GM19240 (cell line): ENCODE results near the gene SDK2.

Experiments used
- DNase-seq: peaks from one replicate; pipeline ENCODE4 v3.0.0; 2011; ENCODE audit warnings: low spot score; ENCODE audit not compliant: insufficient read length

The SDK2 gene

GRCh38 chr17:73591296-73592078 is 52.8 kb downstream of the SDK2 start:
- peak; percentile 49 for DNase-seq

DNA sequence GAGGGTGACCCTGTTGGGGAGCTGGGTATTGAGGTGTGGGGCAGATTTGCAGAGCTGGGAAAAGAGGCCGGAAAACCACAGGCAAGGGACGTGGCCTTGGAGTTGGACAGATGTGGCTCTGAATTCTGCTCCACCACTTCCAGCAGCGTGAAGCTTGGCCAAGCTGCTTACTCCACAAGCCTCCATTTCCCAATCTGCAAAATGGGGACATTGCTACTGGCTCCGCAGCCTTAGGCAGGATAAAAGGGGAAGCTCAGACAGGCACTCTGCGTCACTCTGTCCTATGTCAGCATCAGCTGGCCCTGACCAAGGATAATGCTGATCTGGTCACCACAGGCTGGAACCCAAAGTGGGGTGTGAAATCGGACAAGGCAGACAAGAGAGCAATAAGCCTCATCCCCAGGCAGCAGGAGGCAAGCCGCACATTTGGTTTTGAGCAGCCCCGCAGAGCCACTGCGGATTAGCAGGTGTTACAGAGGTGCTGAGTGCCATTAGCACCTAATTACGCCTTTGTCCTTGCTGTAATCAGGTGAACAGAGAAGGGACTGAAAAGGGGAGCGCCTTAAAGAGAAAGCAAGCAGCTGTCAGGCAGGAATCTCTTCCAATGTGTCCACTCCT is 54.8 kb downstream of the SDK2 start:
- DNase-seq = no peak

- no peak for DNase-seq
Observed at GRCh38 chr17:73588891-73589290, 55.4 kb downstream of the SDK2 start.

GRCh38 chr17:73588301-73588846 is 55.9 kb downstream of the SDK2 start:
- no peak for DNase-seq

DNA sequence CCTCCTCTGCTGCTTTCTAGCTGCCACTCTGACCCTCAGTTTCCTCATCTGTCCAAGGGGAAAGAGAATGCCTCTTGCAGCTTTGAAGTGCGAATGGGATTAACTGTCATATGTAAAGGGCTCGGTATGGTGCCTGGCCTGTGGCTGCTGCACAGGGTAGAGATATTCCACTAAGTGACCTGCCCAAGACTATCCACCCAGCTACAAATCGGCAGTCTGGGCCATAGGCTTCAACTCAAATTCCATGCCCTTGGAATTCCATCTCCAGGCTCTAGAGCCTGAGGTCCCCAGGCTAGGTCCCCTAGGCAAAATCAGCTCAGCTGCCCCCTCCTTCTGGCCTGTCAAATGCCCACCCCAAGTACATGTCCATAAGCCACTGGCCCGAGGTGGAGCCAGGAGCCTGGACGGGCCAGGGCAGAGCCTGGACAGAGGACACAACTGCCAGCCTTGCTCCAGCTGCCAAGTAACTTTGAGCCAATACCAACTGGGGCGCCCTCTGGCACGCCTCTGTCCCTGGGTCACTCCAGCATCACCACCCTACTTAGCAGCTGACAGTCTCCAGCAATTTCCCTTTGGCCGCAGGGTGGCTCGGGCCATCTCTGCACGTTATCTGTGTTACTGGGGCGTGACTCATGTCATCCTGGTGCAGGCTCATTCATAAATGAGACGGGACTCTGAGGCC is 57.2 kb downstream of the SDK2 start:
- DNase-seq = no peak

DNA sequence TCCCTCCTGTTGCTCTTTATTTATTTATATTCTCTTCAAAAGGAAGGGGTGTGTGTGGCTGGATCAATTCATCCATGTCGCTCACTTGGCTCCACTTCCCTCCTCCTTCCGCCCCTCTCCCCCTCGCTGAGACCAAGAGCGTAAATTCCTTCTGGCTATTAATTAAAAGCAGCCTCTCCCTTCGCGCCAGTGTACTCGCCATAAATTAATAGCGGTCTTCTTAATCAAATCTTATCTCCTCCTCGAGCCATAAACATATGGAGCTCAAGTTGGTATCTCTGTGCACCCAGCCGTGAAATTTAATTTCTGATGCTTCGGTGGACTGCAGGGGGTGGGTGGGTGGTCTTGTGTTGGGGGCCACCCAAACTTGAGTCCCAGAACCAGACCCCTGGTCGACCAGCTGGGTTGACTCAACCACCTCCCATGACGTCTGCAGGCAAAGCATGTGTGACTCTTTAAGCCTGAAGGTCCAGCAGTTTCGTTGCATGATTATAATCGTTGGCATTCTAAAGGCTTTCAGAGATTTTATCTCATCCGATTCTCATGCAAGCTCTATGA is 57.9 kb downstream of the SDK2 start:
- DNase-seq = no peak

DNA sequence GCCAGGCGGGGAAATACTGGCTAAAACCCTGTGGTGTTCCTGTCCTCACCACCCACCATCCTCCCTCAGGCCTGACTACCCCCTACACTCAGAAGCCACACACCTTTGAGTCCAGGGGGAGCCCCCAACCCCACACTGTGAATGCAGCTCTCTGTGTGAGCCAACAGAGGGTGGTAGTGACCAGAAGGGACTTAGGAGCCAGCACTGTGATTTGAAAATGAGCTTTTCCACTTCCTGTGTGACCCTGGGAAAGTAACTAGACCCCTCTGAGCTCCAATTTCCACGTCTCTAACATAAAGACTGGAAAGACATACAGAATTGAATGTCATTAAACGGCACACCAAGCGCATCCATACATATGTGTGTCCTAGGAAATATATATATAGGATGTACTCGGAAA is 58.7 kb downstream of the SDK2 start:
- no peak for DNase-seq

DNA sequence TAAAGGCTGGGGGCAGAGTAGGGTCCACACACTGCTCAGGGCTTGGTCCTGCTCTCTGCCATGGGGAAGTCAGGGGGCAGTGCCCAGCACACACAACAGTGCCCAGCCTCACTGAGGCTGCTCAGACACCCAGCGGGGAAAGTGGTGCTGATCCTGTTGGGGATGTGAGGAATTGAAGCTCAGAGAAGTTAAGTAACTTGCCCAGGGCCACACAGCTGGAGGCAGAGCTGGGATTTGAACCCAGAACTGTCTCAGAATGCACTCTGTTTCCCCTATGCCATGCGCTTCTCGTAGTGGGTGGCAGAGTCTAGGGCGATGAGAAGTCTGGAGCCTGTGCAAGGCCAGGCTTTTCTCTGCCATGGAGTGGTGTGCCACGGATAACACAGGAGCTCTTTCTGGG is 59.3 kb downstream of the SDK2 start:
- no peak for DNase-seq

GRCh38 chr17:73584049-73584448 is 60.2 kb downstream of the SDK2 start:
- no peak for DNase-seq

GRCh38 chr17:73582821-73583220 is 61.4 kb downstream of the SDK2 start:
- DNase-seq = no peak

DNA sequence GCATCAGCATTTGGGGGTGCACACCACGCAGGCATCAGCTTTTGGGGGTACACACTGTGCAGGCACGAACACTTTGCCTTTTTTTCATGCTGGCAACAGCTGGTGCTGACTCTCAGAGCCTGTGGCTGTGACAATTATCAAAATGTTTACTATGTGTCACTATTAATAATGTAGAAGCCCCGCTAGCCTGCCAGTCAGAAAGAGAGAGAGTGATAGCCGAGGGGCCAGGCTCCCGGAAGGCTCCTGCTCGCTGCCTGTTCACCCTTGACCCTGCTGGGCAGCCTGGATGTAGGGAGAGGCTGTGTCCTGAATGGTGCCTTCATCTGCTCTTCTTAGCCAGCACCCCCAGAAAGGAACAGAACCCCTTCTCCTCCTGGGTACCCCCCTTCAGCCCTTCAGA is 61.9 kb downstream of the SDK2 start:
- no peak for DNase-seq

DNA sequence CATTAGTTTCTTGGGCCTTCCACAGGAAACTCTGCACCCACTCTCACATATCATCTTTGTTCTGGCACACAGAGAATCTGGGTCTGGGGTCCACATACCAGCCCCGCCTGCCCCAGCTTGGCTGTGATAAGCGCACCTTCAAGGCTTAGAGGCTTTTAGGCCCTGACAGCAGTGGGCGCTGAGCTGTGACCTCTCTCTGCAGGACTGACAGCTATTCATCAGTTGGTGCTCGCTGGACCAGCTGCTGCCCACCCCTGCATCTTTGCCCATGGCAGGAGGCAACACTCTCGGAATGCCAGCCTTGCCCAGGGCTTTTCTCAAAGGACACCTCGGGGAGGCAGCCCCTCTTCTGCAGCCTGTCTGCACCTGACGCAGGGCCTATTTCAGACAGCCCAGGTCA is 62.9 kb downstream of the SDK2 start:
- DNase-seq = no peak

DNA sequence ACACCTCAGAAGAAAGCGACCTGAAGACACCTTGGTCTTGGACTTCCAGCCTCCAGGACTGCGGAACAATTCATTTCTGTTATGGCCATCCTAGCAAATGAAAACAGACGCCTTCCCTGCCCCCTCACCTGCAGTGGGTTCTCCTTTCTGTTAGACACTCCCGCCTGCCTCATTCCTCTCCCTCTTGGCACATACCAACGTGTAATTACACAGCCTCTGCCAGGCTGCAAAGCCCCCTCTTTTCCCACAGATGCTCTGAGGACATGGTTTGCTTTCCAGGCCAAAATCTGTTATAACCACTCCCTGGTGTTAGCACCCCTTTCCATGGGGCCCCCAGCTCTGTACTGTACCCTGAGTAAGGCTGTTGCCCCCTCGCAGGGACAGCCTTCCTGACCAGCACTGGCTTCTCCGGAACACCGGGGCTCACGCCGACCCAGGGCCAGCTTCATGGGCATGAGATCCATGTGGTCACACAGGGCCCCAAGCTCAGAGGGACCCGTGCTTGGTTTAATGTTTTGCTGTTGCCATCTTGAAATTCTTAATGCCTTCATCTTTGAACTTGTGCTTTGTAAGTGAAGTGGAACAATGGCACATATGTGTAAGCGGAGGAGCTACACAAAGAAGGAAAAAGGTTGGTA is 64.1 kb downstream of the SDK2 start:
- DNase-seq = no peak

DNA sequence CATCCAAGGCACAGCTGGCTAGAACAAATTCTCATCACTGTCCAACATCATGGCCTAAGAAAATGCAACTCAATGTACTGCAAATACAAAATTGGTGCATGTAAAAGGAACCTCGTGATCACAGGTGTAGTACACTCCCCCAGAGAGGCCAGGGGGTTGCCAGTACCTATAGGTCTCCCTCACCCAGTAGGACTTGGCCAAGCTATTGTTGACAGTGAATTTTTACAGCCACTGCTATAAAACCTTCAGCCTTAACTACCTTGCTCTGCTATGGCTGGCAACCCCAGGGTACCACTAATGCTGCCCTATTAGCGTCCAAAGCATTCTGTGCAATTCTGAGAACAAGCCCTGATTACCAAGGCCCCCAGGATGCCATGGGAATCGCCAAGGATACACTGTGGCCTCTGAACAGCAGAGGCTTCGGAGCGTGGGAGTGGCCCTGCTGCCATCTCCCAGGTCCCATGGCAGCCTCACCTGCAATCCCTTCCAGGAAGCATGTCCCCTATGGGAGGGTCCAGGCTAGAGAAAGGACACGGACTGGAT is 67.6 kb downstream of the SDK2 start:
- DNase-seq = no peak

DNA sequence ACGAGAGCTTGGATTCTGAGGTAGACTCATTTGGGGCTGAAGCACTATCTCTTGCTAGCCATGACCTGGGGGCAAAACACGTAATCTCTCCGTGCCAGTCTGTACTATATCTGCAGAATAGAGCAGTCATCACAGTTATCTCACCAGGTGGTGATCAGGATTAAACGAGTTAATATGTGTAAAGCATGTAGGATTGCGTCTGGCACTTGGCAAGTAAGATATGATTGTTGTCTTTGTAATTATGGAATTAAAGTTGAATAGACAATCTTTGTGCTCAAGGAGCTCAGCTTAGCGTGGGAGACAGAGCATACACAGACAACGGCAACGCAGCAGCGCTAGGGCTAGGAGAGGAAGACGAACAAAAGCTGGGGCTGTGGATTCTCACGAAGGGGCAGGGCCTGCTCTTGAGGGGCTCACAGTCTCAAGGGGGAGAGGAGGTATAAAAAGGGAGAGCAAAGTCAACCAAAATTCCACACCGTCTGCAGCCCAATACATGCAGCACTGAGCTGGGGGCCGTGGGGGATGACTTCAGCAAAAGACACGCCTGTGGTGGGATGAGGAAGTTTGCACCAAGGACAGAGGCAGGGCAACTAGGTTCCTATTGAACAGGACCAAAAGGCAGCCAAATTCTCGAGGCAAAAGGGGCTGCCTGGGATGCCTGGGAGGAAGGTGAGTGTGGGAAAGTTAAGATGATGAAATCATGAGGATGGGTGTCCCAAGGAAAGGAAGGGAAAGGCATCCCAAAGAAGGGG is 68.6 kb downstream of the SDK2 start:
- DNase-seq = no peak

DNA sequence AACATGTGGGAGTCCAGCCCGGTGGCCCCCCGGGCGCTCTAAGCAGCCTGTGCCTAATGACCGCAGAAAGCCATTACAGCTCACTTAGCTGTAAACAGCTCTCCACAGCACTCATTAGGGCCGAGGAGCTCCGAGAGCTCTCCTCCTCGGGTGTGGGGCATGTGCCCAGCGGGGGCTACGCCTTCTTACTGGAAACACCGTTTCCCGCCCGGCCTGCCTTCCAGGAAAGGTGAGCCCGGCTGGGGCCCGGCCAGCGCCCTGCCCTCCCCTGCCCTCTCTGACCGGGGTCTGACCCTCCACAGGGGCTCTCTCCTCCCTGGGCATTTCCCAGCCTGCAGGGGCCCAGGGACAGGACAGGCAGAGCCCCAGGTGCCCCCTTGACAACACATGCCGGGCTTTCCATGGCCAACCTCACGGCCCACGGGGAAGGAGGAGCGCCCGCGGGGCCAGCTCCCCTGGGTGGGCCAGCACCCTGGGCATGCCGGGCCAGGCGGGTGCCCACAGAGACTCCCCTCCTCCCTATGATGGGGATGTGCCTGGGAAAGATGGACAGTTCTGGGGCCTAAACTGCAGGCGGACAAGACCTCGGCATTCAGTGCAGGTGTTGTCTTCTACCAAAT is 72.6 kb downstream of the SDK2 start:
- no peak for DNase-seq

DNA sequence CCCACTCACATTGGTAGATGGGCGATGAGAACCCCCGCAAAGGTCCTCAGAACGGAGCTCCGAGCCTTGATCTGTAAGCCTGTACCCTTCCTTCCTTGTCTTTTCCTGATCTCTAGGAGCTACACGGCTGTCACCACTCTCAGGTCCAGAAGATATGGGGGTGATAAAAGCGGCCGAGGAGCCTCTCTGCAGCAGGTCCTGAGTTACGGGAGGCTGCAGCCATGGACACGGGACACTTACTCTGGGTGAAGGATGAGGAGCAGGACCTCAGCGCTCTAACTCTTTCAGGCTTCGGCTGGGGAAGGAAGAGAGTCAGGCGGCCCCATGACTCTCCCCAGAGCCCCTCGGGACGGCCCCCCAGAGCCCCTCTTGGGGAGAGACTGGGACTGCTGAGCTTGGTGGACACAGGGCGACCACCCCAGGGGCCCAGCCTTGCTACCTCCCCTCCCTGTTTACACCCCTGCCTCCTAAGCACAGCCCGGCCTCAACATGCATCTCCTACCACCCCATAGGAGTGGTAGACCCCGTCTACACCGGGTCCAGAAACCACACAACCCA is 74.4 kb downstream of the SDK2 start:
- no peak for DNase-seq

DNA sequence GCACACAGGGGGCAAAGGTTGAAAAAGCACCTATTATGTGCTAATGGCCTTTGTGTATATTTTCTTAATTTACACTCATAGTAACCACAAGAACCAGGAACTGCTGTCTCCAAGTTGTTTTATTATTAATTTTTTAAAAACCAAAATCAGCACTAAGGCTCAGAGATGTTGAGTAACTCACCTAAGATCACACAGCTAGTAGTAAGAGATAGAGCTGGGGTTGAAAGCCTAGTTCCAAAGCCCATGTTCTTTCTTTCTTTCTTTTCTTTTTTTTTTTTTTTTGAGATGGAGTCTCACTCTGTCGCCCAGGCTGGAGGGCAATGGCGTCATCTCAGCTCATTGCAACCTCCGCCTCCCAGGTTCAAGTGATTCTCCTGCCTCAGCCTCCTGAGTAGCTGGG is 75.3 kb downstream of the SDK2 start:
- no peak for DNase-seq

GRCh38 chr17:73566905-73567782 is 77.1 kb downstream of the SDK2 start:
- DNase-seq = no peak
